ENCODE results near the gene TGFB2.

TGFB2 gene

DNA sequence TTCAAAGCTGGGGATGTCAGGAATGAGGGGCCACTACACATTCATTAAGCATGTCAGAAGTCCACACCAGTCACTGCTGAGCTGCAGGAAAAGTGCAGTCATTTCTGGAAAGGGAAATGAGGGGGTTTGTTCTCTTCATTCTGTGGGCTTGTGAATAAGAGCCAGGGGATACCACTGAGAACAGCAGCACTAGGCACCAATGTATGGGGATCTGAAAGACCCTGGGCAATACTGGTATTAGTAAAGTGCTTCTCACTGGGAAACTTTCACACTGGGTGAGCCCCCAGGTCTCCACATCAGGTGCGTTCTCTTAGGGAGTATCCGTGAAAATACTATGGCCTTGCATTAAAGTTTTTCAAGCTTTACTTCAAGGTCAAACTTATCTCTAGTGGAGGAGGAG, 49.9 kb downstream of the TGFB2 start:
- no peak for DNase-seq (ENCODE audit: extremely low read depth, insufficient read length)
- no peaks in the 10 kb centered on the region for H3K27me3 ChIP-seq (replicated peaks; ENCODE audit: control insufficient read depth, insufficient read depth, low read length)
- no peaks in the 10 kb centered on the region for H3K36me3 ChIP-seq (ENCODE audit: control insufficient read depth, insufficient read depth, low read length)
- TF ChIP-seq, protein P1, sequence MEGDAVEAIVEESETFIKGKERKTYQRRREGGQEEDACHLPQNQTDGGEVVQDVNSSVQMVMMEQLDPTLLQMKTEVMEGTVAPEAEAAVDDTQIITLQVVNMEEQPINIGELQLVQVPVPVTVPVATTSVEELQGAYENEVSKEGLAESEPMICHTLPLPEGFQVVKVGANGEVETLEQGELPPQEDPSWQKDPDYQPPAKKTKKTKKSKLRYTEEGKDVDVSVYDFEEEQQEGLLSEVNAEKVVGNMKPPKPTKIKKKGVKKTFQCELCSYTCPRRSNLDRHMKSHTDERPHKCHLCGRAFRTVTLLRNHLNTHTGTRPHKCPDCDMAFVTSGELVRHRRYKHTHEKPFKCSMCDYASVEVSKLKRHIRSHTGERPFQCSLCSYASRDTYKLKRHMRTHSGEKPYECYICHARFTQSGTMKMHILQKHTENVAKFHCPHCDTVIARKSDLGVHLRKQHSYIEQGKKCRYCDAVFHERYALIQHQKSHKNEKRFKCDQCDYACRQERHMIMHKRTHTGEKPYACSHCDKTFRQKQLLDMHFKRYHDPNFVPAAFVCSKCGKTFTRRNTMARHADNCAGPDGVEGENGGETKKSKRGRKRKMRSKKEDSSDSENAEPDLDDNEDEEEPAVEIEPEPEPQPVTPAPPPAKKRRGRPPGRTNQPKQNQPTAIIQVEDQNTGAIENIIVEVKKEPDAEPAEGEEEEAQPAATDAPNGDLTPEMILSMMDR (IDR thresholded peaks at IDR 0.05; ENCODE audit: insufficient read depth, low read length, poor library complexity, severe bottlenecking): no peak
- H3K4me3 ChIP-seq (replicated peaks; ENCODE audit: low read depth, low read length): no peak overlapping the region

DNA sequence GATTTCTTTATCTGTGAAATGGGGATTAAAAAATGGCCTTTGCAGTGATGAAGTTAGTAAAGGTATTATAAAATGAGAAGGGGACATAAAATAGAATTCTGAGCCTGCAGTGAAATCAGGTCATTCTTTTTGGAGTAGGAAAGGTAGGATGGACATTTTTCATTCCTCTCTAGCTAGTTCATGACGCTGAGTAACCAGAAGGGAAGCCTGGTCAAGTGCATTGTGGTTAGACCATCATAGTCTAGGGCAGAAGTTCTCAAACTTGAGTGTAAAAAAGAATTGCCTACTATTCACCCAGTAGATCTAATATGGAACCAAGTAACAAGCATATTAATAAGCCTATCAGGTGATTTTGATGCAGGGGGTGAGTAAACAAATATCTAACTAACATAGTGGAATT, 50.8 kb downstream of the TGFB2 start:
- TF ChIP-seq, protein P1 (IDR thresholded peaks at IDR 0.05; ENCODE audit: insufficient read depth, low read length, poor library complexity, severe bottlenecking): no peak
- no peak overlapping the region for H3K4me3 ChIP-seq (replicated peaks; ENCODE audit: low read depth, low read length)
- no peaks in the 10 kb centered on the region for H3K36me3 ChIP-seq (ENCODE audit: control insufficient read depth, insufficient read depth, low read length)
- DNase-seq (ENCODE audit: extremely low read depth, insufficient read length): no peak
- no peaks in the 10 kb centered on the region for H3K27me3 ChIP-seq (replicated peaks; ENCODE audit: control insufficient read depth, insufficient read depth, low read length)

DNA sequence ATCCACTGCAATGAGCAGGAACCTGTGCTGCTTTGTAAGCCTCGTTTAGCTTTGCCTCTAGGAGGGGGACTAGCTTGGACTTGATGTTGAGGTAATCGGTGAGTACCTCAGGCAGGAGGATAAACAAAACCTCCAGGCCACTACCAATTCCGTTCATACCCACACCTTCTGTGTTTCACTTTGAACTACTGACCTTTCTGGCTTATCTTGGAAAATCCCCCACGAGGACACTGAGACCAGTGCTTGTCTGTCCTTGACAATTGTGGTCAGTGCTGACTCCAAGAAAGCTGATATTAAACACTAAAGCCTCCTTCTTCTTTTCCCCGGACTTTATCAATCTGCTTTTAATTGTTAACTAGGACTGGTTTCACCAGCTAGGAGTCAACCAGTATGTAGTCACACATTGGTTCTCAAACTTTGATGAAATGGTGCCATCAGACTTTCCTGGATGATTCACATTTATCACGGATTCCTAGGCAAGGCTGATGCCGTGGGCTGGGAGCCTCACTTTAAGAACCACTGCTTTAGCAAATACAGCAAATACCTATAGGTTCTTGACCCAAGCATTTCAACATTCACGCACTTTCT, 52.7 kb downstream of the TGFB2 start:
- DNase-seq (ENCODE audit: extremely low read depth, insufficient read length): no peak

DNA sequence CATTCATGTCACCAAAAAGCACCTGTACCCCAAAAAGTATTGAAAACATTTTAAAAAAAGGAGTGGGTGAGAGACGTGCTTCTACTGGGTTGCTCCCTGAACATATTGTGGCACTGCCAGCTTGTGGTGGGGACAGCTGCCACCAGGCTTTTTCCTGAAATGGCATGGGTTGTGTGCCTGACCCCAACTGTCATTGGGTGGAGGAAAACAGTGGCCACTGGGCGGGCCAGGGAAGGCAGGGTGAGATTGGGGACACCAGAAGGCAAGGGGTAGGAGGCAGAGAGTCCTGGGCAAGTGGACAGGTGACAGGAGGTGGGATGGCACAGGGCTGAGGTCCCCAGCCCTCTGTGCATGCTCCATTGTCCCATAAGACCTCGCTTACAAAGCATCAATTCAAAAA, 55.5 kb downstream of the TGFB2 start:
- Histone ChIP-seq H3K27me3 (replicated peaks; ENCODE audit: control insufficient read depth, insufficient read depth, low read length) (no peaks in the 10 kb centered on the region), H3K4me3 (replicated peaks; ENCODE audit: low read depth, low read length) (no peak overlapping the region), H3K36me3 (ENCODE audit: control insufficient read depth, insufficient read depth, low read length) (no peaks in the 10 kb centered on the region)
- no peak for DNase-seq (ENCODE audit: extremely low read depth, insufficient read length)
- TF ChIP-seq, protein P1 (IDR thresholded peaks at IDR 0.05; ENCODE audit: insufficient read depth, low read length, poor library complexity, severe bottlenecking): no peak

More for the DNA sequence above, 52.7 kb downstream of the TGFB2 start:
- H3K27me3 ChIP-seq (replicated peaks; ENCODE audit: control insufficient read depth, insufficient read depth, low read length): no peaks in the 10 kb centered on the region
- H3K4me3 ChIP-seq (replicated peaks; ENCODE audit: low read depth, low read length): no peak overlapping the region
- TF ChIP-seq, protein P1 (IDR thresholded peaks at IDR 0.05; ENCODE audit: insufficient read depth, low read length, poor library complexity, severe bottlenecking): no peak
- H3K36me3 ChIP-seq (ENCODE audit: control insufficient read depth, insufficient read depth, low read length): no peaks in the 10 kb centered on the region

DNA sequence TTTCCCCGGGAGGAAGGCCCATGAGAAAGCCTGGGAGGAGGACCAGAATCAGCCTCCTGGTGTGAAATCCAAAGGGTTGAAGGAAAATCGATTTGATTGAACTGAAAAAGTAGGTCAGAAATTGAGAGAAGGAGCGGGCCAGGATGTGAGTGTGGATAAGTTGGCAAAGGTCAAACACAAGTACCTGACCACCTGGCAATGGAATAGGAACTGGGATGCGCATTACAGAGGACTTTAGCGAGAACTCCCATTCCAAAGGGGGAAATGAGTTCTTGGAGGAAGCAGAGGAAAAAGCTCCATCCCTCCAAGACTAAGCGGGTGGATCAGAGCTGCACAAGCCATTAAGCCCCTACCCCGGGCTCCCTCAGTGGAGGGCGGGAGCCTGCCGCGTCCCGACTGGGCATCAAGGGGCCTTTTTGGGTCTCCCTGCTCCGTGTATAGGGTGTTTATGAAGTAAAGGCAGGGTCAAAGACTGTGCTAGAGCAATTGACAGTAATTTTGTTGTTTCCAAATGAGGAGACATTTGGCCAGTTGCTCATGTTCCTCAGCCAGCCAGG, 56.4 kb downstream of the TGFB2 start:
- Histone ChIP-seq H3K27me3 (replicated peaks; ENCODE audit: control insufficient read depth, insufficient read depth, low read length) (no peaks in the 10 kb centered on the region), H3K4me3 (replicated peaks; ENCODE audit: low read depth, low read length) (no peak overlapping the region), H3K36me3 (ENCODE audit: control insufficient read depth, insufficient read depth, low read length) (no peaks in the 10 kb centered on the region)
- DNase-seq (ENCODE audit: extremely low read depth, insufficient read length): no peak
- TF ChIP-seq, protein P1 (IDR thresholded peaks at IDR 0.05; ENCODE audit: insufficient read depth, low read length, poor library complexity, severe bottlenecking): no peak
